SK-N-SH treated with all-trans-retinoic acid at 6 μM for 48 hours (cell line): ENCODE results near the gene CCDC6.

Source experiments
- ATAC-seq: fragments of 200-7000 bp; cut with Tn5 transposase; 3 replicates; pipeline ENCODE4 v1.9.1; 2020; ENCODE audit warnings: mild to moderate bottlenecking, moderate library complexity
- ARNTL ChIP-seq: fragments of 450-650 bp; formaldehyde crosslinking; IDR thresholded peaks from 2 replicates; pipeline ENCODE4 v1.5.0; 2020; ENCODE audit warnings: low read depth, mild to moderate bottlenecking, moderate library complexity, borderline replicate concordance
- BACH2 ChIP-seq: fragments of 250-450 bp; sonication (Bioruptor Pico); IDR thresholded peaks from 2 replicates; pipeline ENCODE4 v1.9.0; 2021; ENCODE audit warnings: mild to moderate bottlenecking, borderline replicate concordance
- CSDC2 ChIP-seq: fragments of 250-450 bp; sonication (Bioruptor Pico); IDR thresholded peaks from 2 replicates; pipeline ENCODE4 v1.5.0; 2020; ENCODE audit warnings: mild to moderate bottlenecking, moderate library complexity
- ESRRG ChIP-seq: fragments of 250-450 bp; sonication (Bioruptor Pico); IDR thresholded peaks from 2 replicates; pipeline ENCODE4 v1.6.1; 2021; ENCODE audit warnings: mild to moderate bottlenecking
- GLIS3 ChIP-seq: fragments of 250-450 bp; sonication (Bioruptor Pico); IDR thresholded peaks from 2 replicates; pipeline ENCODE4 v1.5.0; 2020; ENCODE audit warnings: mild to moderate bottlenecking, moderate library complexity
- ISL1 ChIP-seq: fragments of 250-450 bp; sonication (Bioruptor Pico); IDR thresholded peaks from 2 replicates; pipeline ENCODE4 v2.1.2; 2022; ENCODE audit warnings: mild to moderate bottlenecking, moderate library complexity
- OSR1 ChIP-seq: fragments of 250-450 bp; sonication (Bioruptor Pico); IDR thresholded peaks from 2 replicates; pipeline ENCODE4 v1.8.0; 2022; ENCODE audit warnings: moderate library complexity, mild to moderate bottlenecking, inconsistent platforms
- PATZ1 ChIP-seq: fragments of 250-450 bp; sonication (Bioruptor Pico); IDR thresholded peaks from 2 replicates; pipeline ENCODE4 v1.8.0; 2020; ENCODE audit warnings: mild to moderate bottlenecking, moderate library complexity, borderline replicate concordance
- RARB ChIP-seq: fragments of 250-450 bp; sonication (Bioruptor Pico); IDR thresholded peaks from 2 replicates; pipeline ENCODE4 v1.8.0; 2021; ENCODE audit warnings: mild to moderate bottlenecking, moderate library complexity
- SNAI2 ChIP-seq: fragments of 250-450 bp; sonication (Bioruptor Pico); IDR thresholded peaks from 2 replicates; pipeline ENCODE4 v1.5.0; 2020; ENCODE audit warnings: mild to moderate bottlenecking, moderate library complexity
- TCF4 ChIP-seq: fragments of 250-450 bp; sonication (Bioruptor Pico); IDR thresholded peaks from 2 replicates; pipeline ENCODE4 v1.8.0; 2021; ENCODE audit warnings: mild to moderate bottlenecking, moderate library complexity, borderline replicate concordance
- ZC3H10 ChIP-seq: fragments of 250-450 bp; sonication (Bioruptor Pico); IDR thresholded peaks from 2 replicates; pipeline ENCODE4 v1.5.1; 2021; ENCODE audit warnings: mild to moderate bottlenecking, moderate library complexity
- ZFP3 ChIP-seq: fragments of 250-450 bp; sonication (Bioruptor Pico); IDR thresholded peaks from 2 replicates; pipeline ENCODE4 v1.5.0; 2020; ENCODE audit warnings: mild to moderate bottlenecking, moderate library complexity
- ZNF565 ChIP-seq: fragments of 450-650 bp; formaldehyde crosslinking; conservative IDR thresholded peaks from 2 replicates; pipeline ENCODE4 v1.5.0; 2020; ENCODE audit warnings: low read depth, mild to moderate bottlenecking, moderate library complexity
- ZNF70 ChIP-seq: fragments of 450-650 bp; formaldehyde crosslinking; IDR thresholded peaks from 2 replicates; pipeline ENCODE4 v1.5.0; 2020; ENCODE audit warnings: mild to moderate bottlenecking, moderate library complexity
- ZNF8 ChIP-seq: fragments of 450-650 bp; formaldehyde crosslinking; IDR thresholded peaks from 2 replicates; pipeline ENCODE4 v1.5.0; 2020; ENCODE audit warnings: mild to moderate bottlenecking, moderate library complexity
- TF ChIP-seq, protein P1 (sequence below): fragments of 250-450 bp; sonication (Bioruptor Pico); IDR thresholded peaks from 2 replicates; pipeline ENCODE4 v1.5.1; 2020; ENCODE audit warnings: low read depth, mild to moderate bottlenecking, moderate library complexity
- TF ChIP-seq, protein P2 (sequence below): fragments of 250-450 bp; sonication (Bioruptor Pico); IDR thresholded peaks from 2 replicates; pipeline ENCODE4 v1.5.0; 2020; ENCODE audit warnings: mild to moderate bottlenecking, moderate library complexity
- TF ChIP-seq, protein P3 (sequence below): fragments of 250-450 bp; sonication (Bioruptor Pico); IDR thresholded peaks from 2 replicates; pipeline ENCODE4 v1.5.1; 2021; ENCODE audit warnings: mild to moderate bottlenecking, moderate library complexity

CCDC6 gene

DNA sequence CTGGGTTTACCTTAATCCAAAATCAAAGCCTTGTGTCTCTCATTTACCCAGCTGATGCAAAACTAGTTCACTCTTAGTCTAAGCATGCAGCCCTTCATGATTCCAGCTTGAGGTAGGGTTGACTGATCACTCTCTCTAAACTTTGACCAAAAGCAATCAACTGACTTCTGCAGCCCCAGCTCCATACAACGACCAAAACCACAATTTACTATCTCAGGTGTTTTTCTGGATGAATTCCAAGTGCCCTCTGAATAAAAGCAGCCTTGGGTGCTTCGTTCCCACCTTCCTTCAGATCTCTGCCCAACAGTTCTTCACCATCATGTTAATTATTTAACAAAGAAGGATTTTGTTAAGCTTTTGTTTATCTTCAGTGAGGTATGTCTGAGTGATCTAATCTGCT is 62.6 kb downstream of the CCDC6 start:
- TF ChIP-seq ZNF8 (CRISPR knock-in tag) (no peak), PATZ1 (no peak), ESRRG (CRISPR knock-in tag) (no peak), SNAI2 (CRISPR knock-in tag) (no peak), BACH2 (no peak), GLIS3 (CRISPR knock-in tag) (no peak), ZFP3 (CRISPR knock-in tag) (no peak), CSDC2 (CRISPR knock-in tag) (no peak)
- TF ChIP-seq, protein P1, sequence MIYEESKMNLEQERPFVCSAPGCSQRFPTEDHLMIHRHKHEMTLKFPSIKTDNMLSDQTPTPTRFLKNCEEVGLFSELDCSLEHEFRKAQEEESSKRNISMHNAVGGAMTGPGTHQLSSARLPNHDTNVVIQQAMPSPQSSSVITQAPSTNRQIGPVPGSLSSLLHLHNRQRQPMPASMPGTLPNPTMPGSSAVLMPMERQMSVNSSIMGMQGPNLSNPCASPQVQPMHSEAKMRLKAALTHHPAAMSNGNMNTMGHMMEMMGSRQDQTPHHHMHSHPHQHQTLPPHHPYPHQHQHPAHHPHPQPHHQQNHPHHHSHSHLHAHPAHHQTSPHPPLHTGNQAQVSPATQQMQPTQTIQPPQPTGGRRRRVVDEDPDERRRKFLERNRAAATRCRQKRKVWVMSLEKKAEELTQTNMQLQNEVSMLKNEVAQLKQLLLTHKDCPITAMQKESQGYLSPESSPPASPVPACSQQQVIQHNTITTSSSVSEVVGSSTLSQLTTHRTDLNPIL (CRISPR knock-in tag), result no peak
- ATAC-seq, result no peak

DNA sequence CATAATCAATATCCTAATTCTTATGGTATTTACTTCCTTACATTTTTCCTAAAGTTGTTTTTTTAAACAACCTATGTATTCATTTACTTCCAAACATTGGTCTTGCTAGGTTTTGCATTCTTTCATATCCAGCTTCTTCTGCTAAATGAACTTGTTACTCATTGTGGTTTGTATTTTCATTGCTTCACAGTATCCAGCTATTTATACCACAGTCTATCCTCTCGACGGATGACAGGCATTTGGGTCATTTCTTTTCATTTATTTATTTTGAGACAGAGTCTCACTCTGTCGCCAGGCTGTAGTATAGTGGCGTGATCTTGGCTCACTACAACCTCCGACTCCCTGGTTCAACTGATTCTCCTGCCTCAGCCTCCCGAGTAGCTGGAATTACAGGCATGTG is 66.8 kb downstream of the CCDC6 start:
- ATAC-seq, result no peak
- TF ChIP-seq, protein P2, sequence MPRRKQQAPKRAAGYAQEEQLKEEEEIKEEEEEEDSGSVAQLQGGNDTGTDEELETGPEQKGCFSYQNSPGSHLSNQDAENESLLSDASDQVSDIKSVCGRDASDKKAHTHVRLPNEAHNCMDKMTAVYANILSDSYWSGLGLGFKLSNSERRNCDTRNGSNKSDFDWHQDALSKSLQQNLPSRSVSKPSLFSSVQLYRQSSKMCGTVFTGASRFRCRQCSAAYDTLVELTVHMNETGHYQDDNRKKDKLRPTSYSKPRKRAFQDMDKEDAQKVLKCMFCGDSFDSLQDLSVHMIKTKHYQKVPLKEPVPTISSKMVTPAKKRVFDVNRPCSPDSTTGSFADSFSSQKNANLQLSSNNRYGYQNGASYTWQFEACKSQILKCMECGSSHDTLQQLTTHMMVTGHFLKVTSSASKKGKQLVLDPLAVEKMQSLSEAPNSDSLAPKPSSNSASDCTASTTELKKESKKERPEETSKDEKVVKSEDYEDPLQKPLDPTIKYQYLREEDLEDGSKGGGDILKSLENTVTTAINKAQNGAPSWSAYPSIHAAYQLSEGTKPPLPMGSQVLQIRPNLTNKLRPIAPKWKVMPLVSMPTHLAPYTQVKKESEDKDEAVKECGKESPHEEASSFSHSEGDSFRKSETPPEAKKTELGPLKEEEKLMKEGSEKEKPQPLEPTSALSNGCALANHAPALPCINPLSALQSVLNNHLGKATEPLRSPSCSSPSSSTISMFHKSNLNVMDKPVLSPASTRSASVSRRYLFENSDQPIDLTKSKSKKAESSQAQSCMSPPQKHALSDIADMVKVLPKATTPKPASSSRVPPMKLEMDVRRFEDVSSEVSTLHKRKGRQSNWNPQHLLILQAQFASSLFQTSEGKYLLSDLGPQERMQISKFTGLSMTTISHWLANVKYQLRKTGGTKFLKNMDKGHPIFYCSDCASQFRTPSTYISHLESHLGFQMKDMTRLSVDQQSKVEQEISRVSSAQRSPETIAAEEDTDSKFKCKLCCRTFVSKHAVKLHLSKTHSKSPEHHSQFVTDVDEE (CRISPR knock-in tag), result no peak
- no peak for TF ChIP-seq ZNF8 (CRISPR knock-in tag)
- TF ChIP-seq, protein P3, sequence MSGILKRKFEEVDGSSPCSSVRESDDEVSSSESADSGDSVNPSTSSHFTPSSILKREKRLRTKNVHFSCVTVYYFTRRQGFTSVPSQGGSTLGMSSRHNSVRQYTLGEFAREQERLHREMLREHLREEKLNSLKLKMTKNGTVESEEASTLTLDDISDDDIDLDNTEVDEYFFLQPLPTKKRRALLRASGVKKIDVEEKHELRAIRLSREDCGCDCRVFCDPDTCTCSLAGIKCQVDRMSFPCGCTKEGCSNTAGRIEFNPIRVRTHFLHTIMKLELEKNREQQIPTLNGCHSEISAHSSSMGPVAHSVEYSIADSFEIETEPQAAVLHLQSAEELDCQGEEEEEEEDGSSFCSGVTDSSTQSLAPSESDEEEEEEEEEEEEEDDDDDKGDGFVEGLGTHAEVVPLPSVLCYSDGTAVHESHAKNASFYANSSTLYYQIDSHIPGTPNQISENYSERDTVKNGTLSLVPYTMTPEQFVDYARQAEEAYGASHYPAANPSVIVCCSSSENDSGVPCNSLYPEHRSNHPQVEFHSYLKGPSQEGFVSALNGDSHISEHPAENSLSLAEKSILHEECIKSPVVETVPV, result no peak
- no peak for TF ChIP-seq CSDC2 (CRISPR knock-in tag)
- TF ChIP-seq ZC3H10 (CRISPR knock-in tag), result no peak
- no peak for TF ChIP-seq ESRRG (CRISPR knock-in tag)
- no peak for TF ChIP-seq ISL1 (CRISPR knock-in tag)
- no peak for TF ChIP-seq GLIS3 (CRISPR knock-in tag)

DNA sequence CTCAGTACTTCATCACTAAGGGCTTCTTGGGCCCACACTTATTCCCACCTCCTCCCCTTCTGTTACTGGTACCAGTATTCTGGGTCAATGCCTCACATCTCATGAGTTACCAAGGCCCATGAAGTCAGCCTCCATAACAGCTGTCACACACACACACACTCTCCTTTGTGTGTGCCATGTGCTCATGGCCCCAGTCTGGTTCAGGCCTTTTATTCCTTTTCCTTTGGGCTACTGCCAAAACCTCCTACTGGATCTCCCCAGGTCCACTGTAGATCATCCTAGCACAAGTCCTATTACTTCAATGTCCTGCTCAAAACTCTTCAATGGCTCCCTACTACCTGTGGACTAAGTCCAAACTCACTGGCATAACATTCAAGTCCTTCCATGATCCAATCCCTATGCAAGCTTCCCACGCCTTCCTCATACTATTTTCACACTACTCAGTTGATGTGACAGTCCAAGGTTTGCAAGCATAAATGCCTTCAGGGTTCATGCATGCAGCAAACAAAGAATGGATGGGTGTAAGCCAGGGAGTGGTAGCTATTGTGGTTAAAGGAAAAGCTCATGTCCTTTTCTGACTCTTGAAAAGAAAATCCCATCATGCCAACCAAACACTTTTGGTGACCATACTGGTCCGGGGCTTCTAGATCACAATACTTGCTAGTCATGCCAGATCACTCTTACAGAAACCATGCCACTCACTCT is 68.1 kb downstream of the CCDC6 start:
- TF ChIP-seq TCF4 (CRISPR knock-in tag) (no peak), PATZ1 (no peak), ARNTL (CRISPR knock-in tag) (no peak), ESRRG (CRISPR knock-in tag) (no peak), ZNF70 (no peak), BACH2 (no peak), ZFP3 (CRISPR knock-in tag) (no peak), ZC3H10 (CRISPR knock-in tag) (no peak), ZNF8 (CRISPR knock-in tag) (no peak), RARB (CRISPR knock-in tag) (no peak), ISL1 (CRISPR knock-in tag) (no peak), SNAI2 (CRISPR knock-in tag) (no peak), OSR1 (CRISPR knock-in tag) (no peak), ZNF565 (CRISPR knock-in tag) (no peak)
- TF ChIP-seq, protein P2 (CRISPR knock-in tag), result no peak
- no peak for ATAC-seq
